Measurements from ENCODE around the gene RABGAP1. TPM values are rescaled to one million over a fixed set of nuclear protein-coding genes. Genes with fewer than 3 reads are reported as not detected.
A peak's percentile ranks its signal among the peaks of the same experiment; 100 is the strongest.

The RABGAP1 gene
- total RNA-seq, 2 donors from 2014 or later: 41.9 to 49.7 TPM

DNA sequence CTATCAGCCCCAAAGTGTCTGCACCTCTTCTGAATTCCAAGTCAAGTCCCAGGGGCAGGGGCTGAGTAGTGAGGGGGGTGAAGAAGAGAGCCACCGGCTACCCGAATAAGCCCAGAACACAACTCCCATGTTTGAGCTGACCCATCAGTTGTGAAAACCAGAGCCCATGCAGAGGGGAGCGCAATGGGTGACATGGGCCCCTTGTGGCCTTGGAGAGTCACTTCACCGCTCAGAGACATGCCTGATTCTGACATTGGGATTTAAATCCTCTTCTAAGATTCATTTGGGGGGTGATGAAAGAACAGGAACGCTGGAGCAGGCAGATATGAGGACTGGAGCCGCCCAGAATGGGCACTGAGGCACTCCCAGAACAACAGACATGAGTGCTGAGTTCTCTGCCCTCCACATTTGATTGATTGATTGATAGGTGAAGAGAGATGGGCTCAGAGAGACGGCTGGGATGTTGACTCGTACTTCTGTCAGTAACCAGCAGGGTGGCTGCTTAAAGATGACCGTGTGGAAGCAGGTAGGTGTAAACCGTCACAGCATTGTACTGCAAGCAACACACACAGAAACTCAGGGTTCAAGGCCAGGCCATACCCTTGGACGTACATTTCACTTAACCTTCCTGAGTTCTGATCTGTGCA is 166.9 kb downstream of the RABGAP1 start:
- no peak overlapping the region for H3K4me3 ChIP-seq (ENCODE audit: low read length)
- H3K27ac ChIP-seq (ENCODE audit: low read depth, low read length): peak overlapping the region; percentile 32
- H3K9me3 ChIP-seq (ENCODE audit: control insufficient read depth, low read length): no peaks in the 10 kb centered on the region
- H3K27me3 ChIP-seq (ENCODE audit: control insufficient read depth, insufficient read depth, low read length, poor library complexity, severe bottlenecking): no peaks in the 10 kb centered on the region
- peaks cover 64% of the 10 kb centered on the region for H3K36me3 ChIP-seq (ENCODE audit: control insufficient read depth, insufficient read depth, low read length)
- Mint-ChIP-seq H3K4me1 (peaks cover 14% of the 10 kb centered on the region), H3K27ac (peak overlapping the region; percentile 24), H3K36me3 (ENCODE audit: low read depth) (peaks cover 34% of the 10 kb centered on the region), H3K9me3 (no peaks in the 10 kb centered on the region), H3K27me3 (ENCODE audit: insufficient read depth) (no peaks in the 10 kb centered on the region), H3K4me3 (no peak overlapping the region)
- H3K4me1 ChIP-seq (ENCODE audit: control insufficient read depth, insufficient read depth, low read length): no peaks in the 10 kb centered on the region
- DNase-seq: peak; percentile 76
- no peak overlapping the region for H3K9ac ChIP-seq (ENCODE audit: extremely low read depth, low read length, poor library complexity, severe bottlenecking)
- TF ChIP-seq, protein P1, sequence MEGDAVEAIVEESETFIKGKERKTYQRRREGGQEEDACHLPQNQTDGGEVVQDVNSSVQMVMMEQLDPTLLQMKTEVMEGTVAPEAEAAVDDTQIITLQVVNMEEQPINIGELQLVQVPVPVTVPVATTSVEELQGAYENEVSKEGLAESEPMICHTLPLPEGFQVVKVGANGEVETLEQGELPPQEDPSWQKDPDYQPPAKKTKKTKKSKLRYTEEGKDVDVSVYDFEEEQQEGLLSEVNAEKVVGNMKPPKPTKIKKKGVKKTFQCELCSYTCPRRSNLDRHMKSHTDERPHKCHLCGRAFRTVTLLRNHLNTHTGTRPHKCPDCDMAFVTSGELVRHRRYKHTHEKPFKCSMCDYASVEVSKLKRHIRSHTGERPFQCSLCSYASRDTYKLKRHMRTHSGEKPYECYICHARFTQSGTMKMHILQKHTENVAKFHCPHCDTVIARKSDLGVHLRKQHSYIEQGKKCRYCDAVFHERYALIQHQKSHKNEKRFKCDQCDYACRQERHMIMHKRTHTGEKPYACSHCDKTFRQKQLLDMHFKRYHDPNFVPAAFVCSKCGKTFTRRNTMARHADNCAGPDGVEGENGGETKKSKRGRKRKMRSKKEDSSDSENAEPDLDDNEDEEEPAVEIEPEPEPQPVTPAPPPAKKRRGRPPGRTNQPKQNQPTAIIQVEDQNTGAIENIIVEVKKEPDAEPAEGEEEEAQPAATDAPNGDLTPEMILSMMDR (conservative IDR thresholded peaks at IDR 0.05): peak; percentile 64
- WGBS, 2 experiments (ENCODE audit: insufficient coverage in 1 of 2, insufficient read length in 1 of 2): 90 to 93% methylated on average over 8 to 11 of the region's 11 CpGs

DNA sequence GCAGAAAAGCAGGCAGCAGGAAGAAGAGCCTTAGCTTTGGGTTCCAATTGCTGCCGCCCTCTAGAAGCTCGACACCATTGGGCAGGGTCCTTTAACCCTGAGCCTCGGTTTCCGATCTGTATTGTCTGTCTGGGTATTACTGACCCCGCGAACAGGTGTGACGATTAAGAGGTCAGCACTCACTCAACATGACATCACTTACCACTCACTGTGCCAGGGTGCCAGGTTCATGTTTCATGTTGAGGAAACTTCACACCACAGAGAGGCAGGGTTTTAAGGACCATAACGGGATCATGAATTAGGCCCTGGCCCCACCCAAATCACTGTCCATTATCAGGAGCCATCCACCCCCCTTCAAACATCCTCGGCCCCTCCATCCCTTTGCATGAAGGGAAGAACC is 168.2 kb downstream of the RABGAP1 start:
- H3K9ac ChIP-seq (ENCODE audit: extremely low read depth, low read length, poor library complexity, severe bottlenecking): no peak overlapping the region
- Mint-ChIP-seq H3K9me3 (no peaks in the 10 kb centered on the region), H3K27ac (no peak overlapping the region), H3K36me3 (ENCODE audit: low read depth) (peaks cover 28% of the 10 kb centered on the region), H3K27me3 (ENCODE audit: insufficient read depth) (no peaks in the 10 kb centered on the region), H3K4me1 (peaks cover 10% of the 10 kb centered on the region), H3K4me3 (no peak overlapping the region)
- no peaks in the 10 kb centered on the region for H3K27me3 ChIP-seq (ENCODE audit: control insufficient read depth, insufficient read depth, low read length, poor library complexity, severe bottlenecking)
- 96 to 97% methylated on average over 7 to 9 of the region's 9 CpGs for WGBS, 2 experiments (ENCODE audit: insufficient coverage in 1 of 2, insufficient read length in 1 of 2)
- DNase-seq: no peak
- H3K9me3 ChIP-seq (ENCODE audit: control insufficient read depth, low read length): no peaks in the 10 kb centered on the region
- TF ChIP-seq, protein P1 (conservative IDR thresholded peaks at IDR 0.05): no peak
- no peak overlapping the region for H3K27ac ChIP-seq (ENCODE audit: low read depth, low read length)
- H3K4me3 ChIP-seq (ENCODE audit: low read length): no peak overlapping the region
- H3K4me1 ChIP-seq (ENCODE audit: control insufficient read depth, insufficient read depth, low read length): no peaks in the 10 kb centered on the region
- peaks cover 62% of the 10 kb centered on the region for H3K36me3 ChIP-seq (ENCODE audit: control insufficient read depth, insufficient read depth, low read length)

DNA sequence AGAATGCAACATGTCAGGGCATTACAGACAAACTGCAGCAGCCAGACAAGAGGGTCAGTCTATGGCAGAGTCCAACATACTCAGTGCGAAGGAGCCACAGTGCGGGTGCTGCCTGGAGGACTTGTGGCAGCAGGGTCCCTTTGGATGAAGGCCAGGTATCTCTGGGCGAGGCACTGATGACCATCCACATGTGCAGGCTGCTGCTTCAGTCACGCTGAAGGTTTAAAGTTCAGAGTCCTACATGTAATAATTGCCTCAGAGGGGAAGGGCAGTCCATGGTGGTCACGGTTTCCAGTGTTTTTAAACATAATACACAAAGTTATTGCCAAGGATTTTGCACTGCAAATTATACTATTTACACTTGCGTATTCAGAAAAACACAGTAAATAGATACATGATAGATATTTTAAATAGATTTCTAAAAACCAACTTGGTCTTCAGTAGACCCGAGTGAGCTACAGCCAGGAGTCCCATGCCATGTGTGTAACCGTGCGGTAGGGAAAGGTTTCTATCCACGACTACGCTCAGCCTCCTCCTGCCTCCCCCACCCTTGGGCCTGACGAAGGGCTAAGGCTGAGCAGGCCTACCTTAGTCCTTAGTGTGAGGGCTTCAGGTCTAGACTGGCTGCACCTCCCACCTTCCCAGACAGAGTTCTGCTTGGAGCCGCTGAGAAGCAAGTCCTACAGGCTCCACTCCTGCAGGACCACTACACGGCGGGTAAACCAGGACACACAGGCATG is 168.9 kb downstream of the RABGAP1 start:
- no peaks in the 10 kb centered on the region for H3K27me3 ChIP-seq (ENCODE audit: control insufficient read depth, insufficient read depth, low read length, poor library complexity, severe bottlenecking)
- no peak overlapping the region for H3K9ac ChIP-seq (ENCODE audit: extremely low read depth, low read length, poor library complexity, severe bottlenecking)
- DNase-seq: no peak
- no peaks in the 10 kb centered on the region for H3K9me3 ChIP-seq (ENCODE audit: control insufficient read depth, low read length)
- no peak overlapping the region for H3K4me3 Mint-ChIP-seq
- H3K27ac ChIP-seq (ENCODE audit: low read depth, low read length): no peak overlapping the region
- peaks cover 25% of the 10 kb centered on the region for H3K36me3 Mint-ChIP-seq (ENCODE audit: low read depth)
- no peak overlapping the region for H3K27ac Mint-ChIP-seq
- peaks cover 61% of the 10 kb centered on the region for H3K36me3 ChIP-seq (ENCODE audit: control insufficient read depth, insufficient read depth, low read length)
- no peaks in the 10 kb centered on the region for H3K4me1 ChIP-seq (ENCODE audit: control insufficient read depth, insufficient read depth, low read length)
- H3K9me3 Mint-ChIP-seq: no peaks in the 10 kb centered on the region
- no peaks in the 10 kb centered on the region for H3K27me3 Mint-ChIP-seq (ENCODE audit: insufficient read depth)
- H3K4me3 ChIP-seq (ENCODE audit: low read length): no peak overlapping the region
- peaks cover 10% of the 10 kb centered on the region for H3K4me1 Mint-ChIP-seq
- 92 to 100% methylated on average over 9 to 14 of the region's 15 CpGs for WGBS, 2 experiments (ENCODE audit: insufficient coverage in 1 of 2, insufficient read length in 1 of 2)
- TF ChIP-seq, protein P1 (conservative IDR thresholded peaks at IDR 0.05): no peak
